RWPE1 (cell line): ENCODE data around the gene OVOL2.

Source experiments
- CTCF ChIA-PET: fragments of 350-600 bp; sonication (Branson Sonifier 250); formaldehyde crosslinking; extraction: SDS; loops from one replicate; lab custom pipeline; 2021; lab: Yijun Ruan, JAX
- POLR2A ChIA-PET: fragments of 400-600 bp; formaldehyde crosslinking; extraction: SDS; loops from one replicate; lab custom pipeline; 2020; ENCODE audit warnings: antibody characterized with exemption; ENCODE audit not compliant: low non-redundant PET; lab: Yijun Ruan, JAX
- DNase-seq: peaks from one replicate; pipeline ENCODE4 v3.0.0; 2012; ENCODE audit warnings: low spot score
- H3K27ac ChIP-seq: fragments of 450-650 bp; 2 replicates; pipeline ENCODE4 v1.5.1; 2017
- CTCF ChIP-seq: fragments of 450-650 bp; conservative IDR thresholded peaks from 2 replicates; pipeline ENCODE4 v1.5.1; 2017; ENCODE audit warnings: low read depth, mild to moderate bottlenecking

The OVOL2 gene

GRCh38 chr20:18079756-18080353 is 22.1 kb upstream of the OVOL2 start:
- ChIA-PET POLR2A (no interaction called here), CTCF (no interaction called here)
- no peak for DNase-seq
- no peak for TF ChIP-seq CTCF
- H3K27ac ChIP-seq: no peak overlapping the region

- no peak for DNase-seq
- no peak for TF ChIP-seq CTCF
- ChIA-PET CTCF (interaction anchor here (0.6 kb wide), 1 partner anchor 649 kb away, joined by 3 read pairs; no protein-coding TSS in a partner anchor), POLR2A (no interaction called here)
- no peak overlapping the region for H3K27ac ChIP-seq
Measured at GRCh38 chr20:18077157-18077556, 19.4 kb upstream of the OVOL2 start.

GRCh38 chr20:18072532-18072931 is 14.8 kb upstream of the OVOL2 start:
- H3K27ac ChIP-seq: no peak overlapping the region
- ChIA-PET CTCF (no interaction called here), POLR2A (no interaction called here)
- DNase-seq: no peak
- no peak for TF ChIP-seq CTCF

- DNase-seq: no peak
Measured at GRCh38 chr20:18066421-18067333, 9.0 kb upstream of the OVOL2 start.

GRCh38 chr20:18063676-18064075 is 6.0 kb upstream of the OVOL2 start:
- no peak for TF ChIP-seq CTCF
- H3K27ac ChIP-seq: no peak overlapping the region
- DNase-seq: no peak
- CTCF ChIA-PET: no interaction called here
- POLR2A ChIA-PET: no interaction called here

More at GRCh38 chr20:18066421-18067333, 9.0 kb upstream of the OVOL2 start:
- ChIA-PET CTCF (interaction anchor here (0.6 kb wide), 1 partner anchor 231 kb away, joined by 4 read pairs; no protein-coding TSS in a partner anchor), POLR2A (no interaction called here)
- H3K27ac ChIP-seq: no peak overlapping the region
- TF ChIP-seq CTCF: no peak

GRCh38 chr20:18059603-18060002 is 1.9 kb upstream of the OVOL2 start:
- DNase-seq: no peak
- H3K27ac ChIP-seq: no peak overlapping the region
- CTCF ChIA-PET: no interaction called here
- POLR2A ChIA-PET: no interaction called here
- no peak for TF ChIP-seq CTCF
